ENCODE results near the gene ATP4B. TPM values are rescaled to one million over a fixed set of nuclear protein-coding genes. Genes with fewer than 3 reads are reported as not detected.

ATP4B gene
- total RNA-seq, 4 donors from 2014 or later: not detected

DNA sequence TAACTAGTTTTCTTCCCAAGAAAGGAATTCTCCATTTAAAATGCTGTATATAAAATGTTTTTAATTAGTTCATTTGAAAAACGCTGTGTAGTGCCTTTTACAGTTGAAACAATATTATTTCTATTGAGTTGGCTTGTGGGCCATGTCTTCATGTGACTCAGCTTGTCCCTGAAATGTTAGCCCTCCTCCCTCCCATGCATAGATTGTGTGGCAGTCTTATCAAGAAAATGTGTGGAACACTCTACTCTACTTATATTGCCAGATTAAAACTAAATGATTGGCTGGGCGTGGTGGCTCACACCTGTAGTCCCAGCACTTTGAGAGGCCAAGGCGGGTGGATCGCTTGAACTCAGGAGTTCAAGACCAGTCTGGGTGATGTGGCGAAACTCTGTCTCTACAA, 40.0 kb downstream of the ATP4B start:
- no peak overlapping the region for H3K27ac ChIP-seq
- no peaks in the 10 kb centered on the region for H3K4me1 ChIP-seq

DNA sequence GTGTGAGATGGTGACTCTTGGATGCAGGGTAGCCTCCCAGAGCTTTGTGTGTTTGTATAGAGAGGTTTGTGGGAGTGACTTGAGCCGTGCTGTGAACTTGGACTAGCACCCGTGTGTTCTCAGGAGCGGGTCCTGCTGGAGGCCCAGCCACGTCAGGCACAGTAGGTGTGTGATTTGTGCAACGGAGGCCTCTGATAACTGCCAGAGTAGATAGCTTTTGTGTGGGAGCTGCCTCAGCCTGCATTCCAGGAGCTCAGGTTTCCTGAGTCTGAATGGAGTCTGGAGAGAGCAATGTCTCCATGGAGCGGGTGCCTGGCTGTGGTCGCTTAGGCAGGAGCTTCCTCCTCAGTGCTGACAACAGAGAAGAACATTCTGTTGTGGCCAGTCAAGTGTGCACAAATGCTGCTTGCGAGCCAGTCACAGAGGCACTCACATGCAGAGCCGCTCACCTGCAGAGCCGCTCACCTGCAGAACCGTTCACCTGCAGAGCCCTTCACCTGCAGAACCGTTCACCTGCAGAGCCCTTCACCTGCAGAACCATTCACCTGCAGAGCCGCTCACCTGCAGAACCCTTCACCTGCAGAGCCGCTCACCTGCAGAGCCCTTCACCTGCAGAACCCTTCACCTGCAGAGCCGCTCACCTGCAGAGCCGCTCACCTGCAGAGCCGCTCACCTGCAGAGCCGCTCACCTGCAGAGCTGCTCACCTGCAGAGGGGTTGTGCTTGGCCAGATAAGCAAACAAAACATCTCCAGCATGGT, 40.8 kb downstream of the ATP4B start:
- Histone ChIP-seq H3K27ac (no peak overlapping the region), H3K9me3 (no peaks in the 10 kb centered on the region)

More for the DNA sequence above, 40.0 kb downstream of the ATP4B start:
- 95 to 96% methylated on average over 2 to 4 of the region's 5 CpGs for WGBS, 2 donors
- Histone ChIP-seq H3K27me3 (no peaks in the 10 kb centered on the region), H3K4me3 (no peak overlapping the region), H3K36me3 (peaks cover 0 to 82% (median under 1%) of the 10 kb centered on the region in 3 donors), H3K9me3 (no peaks in the 10 kb centered on the region)
- intact Hi-C loops (cut with DNase I): no loop called here
- TF ChIP-seq CTCF (IDR thresholded peaks at IDR 0.05): no peak
- TF ChIP-seq POLR2A (IDR thresholded peaks at IDR 0.05): no peak
- no peak for DNase-seq

GRCh38 chr13:113616281-113616906, 41.6 kb downstream of the ATP4B start:
- Histone ChIP-seq H3K27ac (no peak overlapping the region), H3K4me3 (no peak overlapping the region), H3K27me3 (no peaks in the 10 kb centered on the region), H3K4me1 (no peaks in the 10 kb centered on the region), H3K36me3 (peaks cover 0 to 84% (median 0%) of the 10 kb centered on the region in 3 donors), H3K9me3 (no peaks in the 10 kb centered on the region)
- DNase-seq: no peak
- no peak for TF ChIP-seq CTCF (IDR thresholded peaks at IDR 0.05)
- no peak for TF ChIP-seq POLR2A (IDR thresholded peaks at IDR 0.05)
- intact Hi-C loops (cut with DNase I): no loop called here
- WGBS, 2 donors: 84 to 87% methylated on average over 20 of the region's 20 CpGs

More for the DNA sequence above, 40.8 kb downstream of the ATP4B start:
- no peak for TF ChIP-seq POLR2A (IDR thresholded peaks at IDR 0.05)
- TF ChIP-seq CTCF (IDR thresholded peaks at IDR 0.05): no peak
- intact Hi-C loops (cut with DNase I): no loop called here
- H3K27me3 ChIP-seq: no peaks in the 10 kb centered on the region
- H3K4me3 ChIP-seq: no peak overlapping the region
- H3K4me1 ChIP-seq: no peaks in the 10 kb centered on the region
- peaks cover 0 to 82% (median 0%) of the 10 kb centered on the region in 3 donors for H3K36me3 ChIP-seq
- DNase-seq: no peak
- WGBS, 2 donors: 67 to 85% methylated on average over 3 to 6 of the region's 18 CpGs

DNA sequence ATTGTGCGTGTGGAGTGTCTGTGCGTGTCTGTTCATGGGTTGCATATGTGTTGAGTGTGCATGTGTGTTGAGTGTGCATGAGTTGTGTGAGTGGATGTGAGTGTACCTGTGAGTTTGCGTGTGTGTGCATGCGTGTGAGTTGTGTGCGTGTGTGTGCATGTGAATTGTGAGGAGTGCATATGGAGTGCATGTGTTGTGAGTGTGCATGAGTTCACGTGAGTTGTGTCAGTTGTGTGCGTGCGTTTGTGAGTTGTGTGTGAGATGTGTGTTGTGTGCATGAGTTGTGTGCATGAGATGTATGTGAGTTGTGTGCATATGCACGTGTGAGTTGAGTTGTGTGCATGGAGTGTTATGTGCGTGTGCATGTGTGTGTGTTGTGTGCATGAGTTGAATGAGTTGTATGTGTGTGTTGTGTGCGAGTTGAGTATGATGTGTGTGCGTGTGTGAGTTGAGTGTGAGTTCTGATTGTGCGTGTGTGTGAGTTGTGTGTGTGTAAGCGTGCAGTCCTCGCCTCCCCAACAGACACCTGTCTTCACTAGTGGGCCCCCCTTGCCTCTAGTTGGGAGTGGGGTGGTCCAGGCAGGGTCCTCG, 44.1 kb downstream of the ATP4B start:
- intact Hi-C loops (cut with DNase I): no loop called here
- WGBS, 2 donors: 91 to 94% methylated on average over 16 of the region's 16 CpGs
- DNase-seq: no peak
- H3K9me3 ChIP-seq: no peaks in the 10 kb centered on the region
- no peak overlapping the region for H3K4me3 ChIP-seq
- no peaks in the 10 kb centered on the region for H3K4me1 ChIP-seq
- no peak for TF ChIP-seq CTCF (IDR thresholded peaks at IDR 0.05)
- no peak for TF ChIP-seq POLR2A (IDR thresholded peaks at IDR 0.05)
- H3K36me3 ChIP-seq: peaks cover 0 to 88% (median 0%) of the 10 kb centered on the region in 3 donors
- H3K27ac ChIP-seq: no peak overlapping the region
- no peaks in the 10 kb centered on the region for H3K27me3 ChIP-seq

DNA sequence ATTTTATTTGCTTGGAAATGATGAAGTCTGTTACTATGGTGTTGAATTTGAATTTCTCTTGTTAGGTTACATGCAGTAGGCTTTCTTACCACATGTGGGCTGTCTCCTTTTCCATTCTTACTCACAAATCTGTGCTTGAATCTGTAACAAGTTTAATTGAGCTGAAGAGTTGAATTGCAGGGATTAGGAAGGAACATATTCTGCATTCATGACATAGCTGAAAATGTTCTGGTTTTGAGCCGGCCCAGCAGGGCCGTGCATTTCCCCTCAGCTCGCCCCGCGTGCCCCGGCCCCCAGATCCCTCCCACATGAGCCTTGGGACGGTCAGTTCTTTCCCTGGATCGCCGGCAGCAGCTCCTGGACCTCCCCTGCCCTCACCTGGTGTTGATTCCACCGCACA, 45.4 kb downstream of the ATP4B start:
- TF ChIP-seq CTCF (IDR thresholded peaks at IDR 0.05) (no peak), POLR2A (IDR thresholded peaks at IDR 0.05) (no peak)
- WGBS, 2 donors: 78 to 87% methylated on average over 10 of the region's 10 CpGs
- Histone ChIP-seq H3K4me3 (no peak overlapping the region), H3K36me3 (peaks cover 0 to 92% (median 0%) of the 10 kb centered on the region in 3 donors), H3K27ac (no peak overlapping the region), H3K27me3 (no peaks in the 10 kb centered on the region), H3K9me3 (no peaks in the 10 kb centered on the region), H3K4me1 (no peaks in the 10 kb centered on the region)
- no peak for DNase-seq
- intact Hi-C loops (cut with DNase I): no loop called here
